ENCODE data around the gene MBP. TPM values are rescaled to one million over a fixed set of nuclear protein-coding genes. Genes with fewer than 3 reads are reported as not detected.

The MBP gene
- total and polyA plus RNA-seq, 2 donors (not counting 3 experiments of a cell fraction or from before 2014, with no cell fraction given), result 1.7 to 2.3 TPM

GRCh38 chr18:77001041-77001440 is 131.5 kb downstream of the MBP start:
- no TSS peak for BruUV-seq (replicated peaks)
- dilution Hi-C loops (cut with MboI; ENCODE audit: extremely low pct_ligation_motif_present, low sequenced_read_pairs) (no loop called here), intact Hi-C loops (cut with micrococcal nuclease) (loop anchor here (5.0 kb wide), 2 partner anchors 101 to 131 kb away; partner anchors contain the start of gene MBP)
- POLR2A ChIA-PET, result no interaction called here
- H3K4me1 ChIP-seq (ENCODE audit: control insufficient read depth, extremely low read depth, insufficient read depth, low read length), result no peaks in the 10 kb centered on the region
- H3K9ac ChIP-seq (replicated peaks; ENCODE audit: extremely low read depth, insufficient read depth, low read length), result no peak overlapping the region
- H3K9me3 ChIP-seq (replicated peaks; ENCODE audit: control insufficient read depth, insufficient read depth, low read length), result no peaks in the 10 kb centered on the region
- FAIRE-seq, result no peak
- H3K4me2 ChIP-seq (ENCODE audit: insufficient read depth, low read length), result no peak overlapping the region
- TF ChIP-seq FOS (IDR thresholded peaks at IDR 0.05; ENCODE audit: borderline replicate concordance, insufficient read depth, low read length) (no peak), EZH2 (IDR thresholded peaks at IDR 0.05; ENCODE audit: borderline replicate concordance, low read depth, low read length, severe bottlenecking) (no peak), MYC (IDR thresholded peaks at IDR 0.05; ENCODE audit: low read depth, low read length) (no peak), POLR2AphosphoS5 (IDR thresholded peaks at IDR 0.05; ENCODE audit: insufficient read depth, low read depth, low read length) (no peak), MAX (IDR thresholded peaks at IDR 0.05; ENCODE audit: insufficient read depth, insufficient read length) (no peak), POLR2A (IDR thresholded peaks at IDR 0.05; ENCODE audit: low read depth, low read length) (no peak), CTCF (IDR thresholded peaks at IDR 0.05; ENCODE audit: extremely low read depth in 1 of 2, insufficient read depth in 1 of 2, low read depth in 1 of 2, low read length in 2 of 2) (no peak), JUN (IDR thresholded peaks at IDR 0.05; ENCODE audit: borderline replicate concordance, insufficient read depth, insufficient read length, low read depth) (no peak), GATA2 (IDR thresholded peaks at IDR 0.05; ENCODE audit: insufficient read depth, insufficient read length, low read depth, low read length) (no peak)
- no peak overlapping the region for H2AFZ ChIP-seq (ENCODE audit: low read depth, low read length)
- no peak overlapping the region for H3K4me3 ChIP-seq (replicated peaks in 1 of 3; ENCODE audit: insufficient read depth in 1 of 3, low read depth in 1 of 3, low read length in 3 of 3)
- H3K79me2 ChIP-seq (ENCODE audit: control insufficient read depth, insufficient read depth, low read length), result no peaks in the 10 kb centered on the region
- DNase-seq (ENCODE audit: low read depth, low spot score), result no peak
- CTCF ChIA-PET, result interaction anchor here (0.7 to 6.7 kb wide), 38 partner anchors 8 to 899 kb away, joined by 3 to 246 read pairs (median 4); partner anchors contain the start of gene MBP
- no peaks in the 10 kb centered on the region for H3K36me3 ChIP-seq (ENCODE audit: control insufficient read depth in 2 of 2, extremely low read depth in 1 of 2, insufficient read depth in 2 of 2, low read length in 2 of 2)
- H3K27me3 ChIP-seq (ENCODE audit: control insufficient read depth in 2 of 2, insufficient read depth in 2 of 2, low read length in 2 of 2), result peaks cover 0 to 4% of the 10 kb centered on the region in 2 experiments
- no peaks in the 10 kb centered on the region for H4K20me1 ChIP-seq (replicated peaks; ENCODE audit: control insufficient read depth, extremely low read depth, insufficient read depth, low read length)
- H3K27ac ChIP-seq (ENCODE audit: insufficient read depth, low read depth, low read length), result no peak overlapping the region
- H3K9me1 ChIP-seq (replicated peaks; ENCODE audit: control insufficient read depth, extremely low read depth, insufficient read depth, low read length), result no peaks in the 10 kb centered on the region

All from endothelial cell of umbilical vein (primary cell).